Measurements from ENCODE around the gene KDM2A.

- TF ChIP-seq GATA2 (IDR thresholded peaks at IDR 0.05; ENCODE audit: low read depth, low read length), result no peak
- TF ChIP-seq GATA3 (IDR thresholded peaks at IDR 0.05; ENCODE audit: low read depth, low read length), result no peak
Measured at GRCh38 chr11:67082071-67082791, 36.8 kb upstream of the KDM2A start.
